GM19397 (cell line): Measurements from ENCODE around the gene DDX10.

ENCODE experiments used
- ATAC-seq: cut with Tn5 transposase; IDR thresholded peaks from one replicate; pipeline ENCODE4 v1.9.1; 2021; ENCODE audit warnings: mild to moderate bottlenecking, moderate library complexity; ENCODE audit not compliant: unreplicated experiment

The DDX10 gene

GRCh38 chr11:108931168-108931567 lies 266.3 kb downstream of the DDX10 start:
- no peak for ATAC-seq

GRCh38 chr11:108933630-108934029 lies 268.8 kb downstream of the DDX10 start:
- ATAC-seq, result no peak

GRCh38 chr11:108934289-108934688 lies 269.4 kb downstream of the DDX10 start:
- ATAC-seq, result no peak

- ATAC-seq, result no peak
Measured at GRCh38 chr11:108934696-108935095, 269.8 kb downstream of the DDX10 start.

- ATAC-seq, result no peak
Measured at GRCh38 chr11:108937746-108938145, 272.9 kb downstream of the DDX10 start.

GRCh38 chr11:108938604-108939003 lies 273.7 kb downstream of the DDX10 start:
- no peak for ATAC-seq

GRCh38 chr11:108939135-108939534 lies 274.3 kb downstream of the DDX10 start:
- ATAC-seq, result no peak

GRCh38 chr11:108943853-108944252 lies 279.0 kb downstream of the DDX10 start:
- no peak for ATAC-seq

- ATAC-seq, result no peak
Measured at GRCh38 chr11:108944471-108945178, 279.8 kb downstream of the DDX10 start.

GRCh38 chr11:108945341-108945740 lies 280.5 kb downstream of the DDX10 start:
- ATAC-seq, result no peak

- ATAC-seq, result no peak
Measured at GRCh38 chr11:108947654-108948570, 283.0 kb downstream of the DDX10 start.

- ATAC-seq, result no peak
Measured at GRCh38 chr11:108958368-108959104, 293.7 kb downstream of the DDX10 start.

- ATAC-seq, result no peak
Measured at GRCh38 chr11:108959105-108959761, 294.4 kb downstream of the DDX10 start.

GRCh38 chr11:108959874-108960273 lies 295.0 kb downstream of the DDX10 start:
- no peak for ATAC-seq

GRCh38 chr11:108960501-108960900 lies 295.6 kb downstream of the DDX10 start:
- no peak for ATAC-seq

- ATAC-seq, result no peak
Measured at GRCh38 chr11:108961095-108961494, 296.2 kb downstream of the DDX10 start.

GRCh38 chr11:108963118-108963517 lies 298.2 kb downstream of the DDX10 start:
- ATAC-seq, result no peak

- no peak for ATAC-seq
Measured at GRCh38 chr11:108965306-108966001, 300.6 kb downstream of the DDX10 start.

GRCh38 chr11:108966206-108966605 lies 301.3 kb downstream of the DDX10 start:
- no peak for ATAC-seq

GRCh38 chr11:108966978-108967377 lies 302.1 kb downstream of the DDX10 start:
- no peak for ATAC-seq
